ENCODE data around the gene MPL. TPM values are rescaled to one million over a fixed set of nuclear protein-coding genes. Genes with fewer than 3 reads are reported as not detected.

The MPL gene
- total RNA-seq, 1 donor from 2014 or later = 0.08 TPM

GRCh38 chr1:43322506-43322905, 15.1 kb upstream of the MPL start:
- DNase-seq (ENCODE audit: low read depth) = no peak

- no peak for DNase-seq (ENCODE audit: low read depth)
Observed at GRCh38 chr1:43324810-43325209, 12.8 kb upstream of the MPL start.

GRCh38 chr1:43325381-43325780, 12.2 kb upstream of the MPL start:
- DNase-seq (ENCODE audit: low read depth) = no peak

DNA sequence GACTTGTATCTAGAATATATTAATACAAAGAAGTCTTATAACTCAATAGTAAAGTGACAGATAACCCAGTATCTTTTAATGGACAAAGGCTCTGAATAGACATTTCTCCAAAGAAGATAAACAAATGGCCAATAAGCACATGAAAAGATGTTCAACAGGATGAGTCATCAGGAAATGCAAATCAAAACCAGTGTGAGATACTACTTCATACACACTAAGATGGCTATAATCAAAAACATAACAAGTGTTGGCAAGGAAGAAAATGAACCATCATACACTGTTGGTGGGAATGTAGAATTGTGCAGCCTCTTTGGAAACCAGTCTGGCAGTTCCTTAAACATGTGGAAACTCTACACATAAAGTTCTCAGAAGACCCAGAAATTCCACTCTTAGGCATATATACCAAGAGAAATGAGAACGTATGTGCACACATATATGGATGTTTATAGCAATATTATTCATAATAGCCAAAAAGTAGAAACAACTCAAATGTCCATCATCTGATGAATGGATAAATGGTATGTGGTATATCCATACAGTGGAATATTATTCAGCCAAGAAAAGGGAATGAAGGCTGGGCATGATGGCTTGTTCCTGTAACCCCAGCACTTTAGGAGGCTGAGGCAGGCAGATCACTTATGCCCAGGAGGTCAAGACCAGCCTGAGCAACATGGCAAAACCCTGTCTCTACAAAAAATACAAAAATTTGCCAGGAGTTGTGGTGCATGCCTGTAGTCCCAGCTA, 9.9 kb upstream of the MPL start:
- DNase-seq (ENCODE audit: low read depth) = no peak

DNA sequence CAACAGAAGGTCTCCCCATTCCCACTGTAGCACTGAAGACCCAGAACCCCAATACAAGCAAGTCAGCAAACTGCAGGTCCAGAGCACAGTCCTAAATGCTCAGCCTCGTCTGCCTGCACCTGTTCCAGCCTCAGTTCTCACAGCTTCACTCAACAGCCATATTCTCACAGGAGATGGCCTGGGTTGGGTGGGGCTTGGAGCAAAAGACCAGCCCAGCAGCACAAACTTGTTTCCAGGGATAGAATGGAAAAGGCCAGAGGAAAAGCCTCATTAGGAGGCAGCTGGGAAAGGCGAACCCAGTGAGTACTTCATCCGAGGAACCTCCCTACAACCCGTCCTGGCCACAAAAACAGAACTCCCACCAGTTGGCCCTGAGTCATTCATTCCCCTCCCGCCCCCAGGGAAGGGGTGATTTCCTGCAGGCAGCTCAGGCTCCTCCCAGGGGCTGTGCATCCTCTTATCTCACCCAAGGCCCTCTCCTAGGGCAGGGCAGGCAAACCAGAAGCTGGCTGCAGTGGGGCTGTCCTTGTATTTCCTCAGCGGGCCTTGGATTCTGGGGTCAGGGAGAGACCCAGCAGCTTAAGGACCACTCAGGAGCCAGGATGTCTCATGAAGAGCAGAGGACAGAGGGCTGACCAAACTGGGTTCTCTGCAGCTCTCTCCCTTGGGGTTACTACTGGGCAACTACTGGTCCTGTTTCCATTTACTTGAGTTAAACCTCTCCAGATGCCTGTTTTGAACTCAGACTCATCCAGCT, 7.4 kb upstream of the MPL start:
- DNase-seq (ENCODE audit: low read depth) = peak; percentile 66

- no peak for DNase-seq (ENCODE audit: low read depth)
Observed at GRCh38 chr1:43331688-43332087, 5.9 kb upstream of the MPL start.

DNA sequence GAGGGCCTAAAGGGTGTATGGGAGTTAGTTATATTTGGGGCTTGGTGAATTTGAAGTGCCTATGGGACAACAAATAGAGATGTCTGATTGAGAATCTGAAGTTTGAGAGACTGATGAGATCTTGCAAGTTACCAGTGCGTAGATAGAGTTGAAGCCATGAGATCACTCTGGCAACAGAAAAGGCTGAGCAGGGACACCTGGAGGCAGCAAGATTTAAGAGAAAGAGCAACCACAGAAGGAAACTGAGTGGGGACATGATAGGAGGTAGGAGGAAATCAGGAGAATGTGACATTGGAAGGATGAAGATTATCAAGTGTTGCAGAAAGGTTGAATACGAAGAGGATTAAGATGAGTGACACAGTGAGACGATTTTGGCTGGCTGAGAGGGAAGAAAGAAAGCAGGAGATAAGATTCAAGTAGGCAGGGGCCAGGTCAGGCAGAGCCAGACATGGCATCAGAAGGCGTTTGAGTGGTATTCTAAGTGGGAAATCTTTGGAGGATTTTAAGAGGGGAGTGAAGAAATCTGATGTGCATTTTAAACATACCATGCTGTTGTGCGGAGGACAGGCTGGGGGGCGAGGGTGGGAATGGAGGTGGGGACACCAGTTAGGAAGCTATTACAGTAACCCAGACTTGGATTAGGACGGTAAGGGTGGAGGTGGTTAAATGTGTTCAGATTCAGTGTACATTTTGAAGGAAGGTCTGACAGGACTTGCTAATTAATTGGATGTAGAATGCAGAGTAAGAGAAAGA, 3.0 kb upstream of the MPL start:
- no peak for DNase-seq (ENCODE audit: low read depth)

DNA sequence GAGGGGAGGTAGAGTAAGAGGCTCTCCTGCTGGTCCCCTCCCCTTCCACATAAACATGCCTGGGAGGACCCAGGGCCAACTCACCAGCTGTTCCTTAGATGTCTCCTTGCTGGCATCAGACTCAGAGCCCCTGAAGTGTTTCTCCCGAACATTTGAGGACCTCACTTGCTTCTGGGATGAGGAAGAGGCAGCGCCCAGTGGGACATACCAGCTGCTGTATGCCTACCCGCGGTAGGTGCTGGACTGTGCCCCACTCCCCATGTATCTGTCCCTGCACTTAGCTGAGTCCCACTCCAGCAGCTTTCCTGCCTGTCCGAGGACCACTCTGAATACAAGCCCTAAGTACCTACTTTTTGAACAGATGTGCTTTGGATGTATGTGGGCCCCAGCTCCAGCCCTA, 383 bp downstream of the MPL start:
- DNase-seq (ENCODE audit: low read depth) = no peak

- DNase-seq (ENCODE audit: low read depth) = no peak
Observed at GRCh38 chr1:43339584-43340232, 2.1 kb downstream of the MPL start.

DNA sequence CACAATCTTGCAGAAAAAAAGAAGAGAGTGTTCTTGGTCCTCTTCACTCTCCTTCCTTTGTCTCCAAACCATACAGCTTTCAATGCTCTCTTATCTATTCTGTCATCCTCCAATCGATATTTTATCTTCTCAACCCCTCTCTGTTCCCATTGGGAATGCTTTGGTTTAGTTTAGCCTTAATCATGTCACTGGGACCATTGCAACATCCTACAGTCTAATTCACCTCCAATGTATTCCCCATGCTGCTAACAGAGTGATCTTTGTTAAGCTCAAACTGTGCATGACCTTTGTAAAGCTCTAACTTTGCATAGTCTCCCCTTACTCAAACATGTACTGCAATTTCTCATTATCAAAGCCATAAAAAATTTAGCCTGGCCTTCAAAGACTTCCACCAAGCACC, 2.9 kb downstream of the MPL start:
- DNase-seq (ENCODE audit: low read depth) = no peak

DNA sequence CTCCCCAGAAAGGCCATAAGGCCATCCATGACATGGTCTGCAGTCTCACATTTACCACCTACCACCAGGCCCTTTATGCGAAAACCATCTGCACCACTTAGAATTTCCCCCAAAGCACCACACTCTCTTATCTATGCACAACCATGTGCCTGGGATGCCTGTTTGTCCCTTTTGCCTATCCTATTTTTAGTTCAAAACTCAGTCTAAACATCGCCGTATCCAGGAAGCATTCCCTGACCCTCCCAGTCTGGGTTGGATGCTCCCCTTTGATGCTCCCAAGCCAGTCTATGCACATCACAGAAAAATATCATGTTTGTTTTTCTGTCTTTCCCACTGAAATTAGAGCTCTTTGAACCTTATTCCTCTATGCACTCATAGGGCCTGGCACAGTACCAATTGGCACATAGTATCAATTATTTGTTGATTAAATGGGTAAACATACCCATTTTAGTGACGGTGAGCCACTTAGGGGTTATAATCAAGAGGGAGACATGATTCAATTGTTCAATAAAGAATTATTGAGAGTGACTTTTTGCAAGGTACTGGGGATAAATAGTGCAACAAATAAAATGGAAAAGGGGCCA, 6.7 kb downstream of the MPL start:
- no peak for DNase-seq (ENCODE audit: low read depth)

DNA sequence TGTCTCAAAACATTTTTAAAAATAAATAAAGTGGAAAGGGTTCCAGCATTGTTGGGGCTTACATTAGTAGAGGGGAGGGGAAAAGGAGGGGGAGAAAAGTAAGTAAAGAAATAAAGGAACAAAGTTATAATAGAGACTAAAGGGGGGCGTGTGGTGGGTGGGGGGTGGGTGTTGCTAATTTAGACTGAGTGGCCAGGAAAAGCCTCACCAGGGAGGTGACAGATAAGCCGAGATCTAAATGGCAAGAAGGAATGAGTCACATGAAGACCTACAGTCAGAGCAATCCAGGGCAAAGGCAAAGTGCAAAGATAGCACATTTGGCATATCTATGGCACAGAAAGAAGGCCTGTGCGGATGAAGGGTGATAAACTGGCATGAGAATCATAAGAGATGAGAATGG, 7.5 kb downstream of the MPL start:
- no peak for DNase-seq (ENCODE audit: low read depth)

GRCh38 chr1:43346636-43347035, 9.0 kb downstream of the MPL start:
- DNase-seq (ENCODE audit: low read depth) = no peak

- DNase-seq (ENCODE audit: low read depth) = no peak
Observed at GRCh38 chr1:43348343-43348808, 10.8 kb downstream of the MPL start.

GRCh38 chr1:43348809-43349593, 11.4 kb downstream of the MPL start:
- DNase-seq (ENCODE audit: low read depth) = peak; percentile 43

GRCh38 chr1:43349594-43350306, 12.1 kb downstream of the MPL start:
- no peak for DNase-seq (ENCODE audit: low read depth)

DNA sequence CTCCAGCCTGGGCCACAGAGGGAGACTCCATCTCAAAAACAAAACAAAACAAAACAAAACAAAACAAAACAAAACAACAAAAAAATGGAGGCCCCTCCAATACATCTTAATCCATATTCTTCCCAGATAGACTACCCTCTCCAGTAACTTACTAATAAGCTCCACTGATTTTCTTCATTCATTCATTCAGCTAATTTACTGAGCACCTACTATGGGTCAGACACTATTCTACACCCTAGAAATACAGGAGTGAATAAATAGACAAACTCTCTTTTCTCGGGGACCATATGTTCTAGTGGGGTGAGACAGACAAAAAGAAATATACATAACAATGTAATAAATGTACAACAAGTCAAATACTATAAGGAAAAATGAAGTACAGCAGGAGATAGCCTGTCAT, 13.4 kb downstream of the MPL start:
- no peak for DNase-seq (ENCODE audit: low read depth)

GRCh38 chr1:43351421-43352350, 14.1 kb downstream of the MPL start:
- no peak for DNase-seq (ENCODE audit: low read depth)

DNA sequence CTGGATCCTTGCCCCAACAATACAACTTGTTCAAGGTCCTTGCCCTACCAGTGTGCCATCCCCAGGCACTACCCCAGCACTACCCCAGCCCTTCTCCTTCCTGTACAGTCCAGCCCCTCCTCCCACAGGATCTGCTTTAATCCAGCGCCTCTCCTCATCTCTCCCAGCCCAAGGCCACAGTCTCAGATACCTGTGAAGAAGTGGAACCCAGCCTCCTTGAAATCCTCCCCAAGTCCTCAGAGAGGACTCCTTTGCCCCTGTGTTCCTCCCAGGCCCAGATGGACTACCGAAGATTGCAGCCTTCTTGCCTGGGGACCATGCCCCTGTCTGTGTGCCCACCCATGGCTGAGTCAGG, 14.7 kb downstream of the MPL start:
- DNase-seq (ENCODE audit: low read depth) = no peak

Data from myocyte (in vitro differentiated cells).